HuH-7 (cell line): ENCODE measurements around the gene HCN2.
A peak's percentile ranks its signal among the peaks of the same experiment; 100 is the strongest.
"Not testable (repeated sequence)": the region's sequence is repeated elsewhere in the genome, so short reads cannot be mapped to it uniquely, and the experiment has no call there.

ENCODE experiments used
- DNase-seq: peaks from one replicate; pipeline ENCODE4 v3.0.0; 2011; ENCODE audit warnings: low spot score

Gene HCN2

DNA sequence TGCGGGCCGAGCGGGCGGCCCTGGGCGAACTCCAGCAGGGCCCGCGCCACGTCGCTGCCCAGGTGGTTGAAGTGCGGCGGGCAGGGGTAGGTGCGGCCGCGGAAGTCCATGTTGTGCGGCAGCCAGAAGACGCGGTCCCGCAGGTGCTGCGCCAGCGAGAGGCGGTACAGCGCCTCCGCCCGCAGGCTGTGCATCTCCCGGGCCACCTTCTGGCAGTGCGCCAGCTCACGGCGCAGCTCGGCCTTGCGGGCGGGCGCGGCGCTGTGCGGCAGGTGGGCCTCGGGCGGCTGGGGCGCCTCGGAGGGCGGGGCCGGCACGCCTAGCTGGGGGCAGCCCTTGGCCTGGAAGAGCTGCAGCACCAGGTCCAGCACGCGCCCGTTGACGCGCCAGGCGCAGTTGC lies 31.5 kb downstream of the HCN2 start:
- DNase-seq = not testable (repeated sequence)

DNA sequence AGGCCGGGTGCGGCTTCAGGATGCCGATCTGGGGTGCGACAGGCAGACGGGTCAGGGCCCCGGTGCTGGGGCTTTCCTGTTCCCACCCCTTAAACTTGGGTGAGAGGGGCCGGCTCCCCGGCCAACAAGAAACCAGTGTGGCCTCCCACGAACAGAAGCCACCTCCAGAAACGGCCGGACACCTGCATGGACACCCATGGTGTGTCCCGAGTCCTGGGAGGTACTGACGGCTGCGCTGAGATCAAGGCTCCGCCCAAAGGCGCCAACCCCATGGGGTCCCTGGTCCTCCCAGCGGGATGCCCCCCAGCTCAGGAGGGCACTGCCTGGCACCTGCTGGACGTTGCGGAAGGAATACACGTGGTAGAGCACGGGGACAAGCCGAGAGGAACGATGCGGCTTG lies 32.1 kb downstream of the HCN2 start:
- no peak for DNase-seq

DNA sequence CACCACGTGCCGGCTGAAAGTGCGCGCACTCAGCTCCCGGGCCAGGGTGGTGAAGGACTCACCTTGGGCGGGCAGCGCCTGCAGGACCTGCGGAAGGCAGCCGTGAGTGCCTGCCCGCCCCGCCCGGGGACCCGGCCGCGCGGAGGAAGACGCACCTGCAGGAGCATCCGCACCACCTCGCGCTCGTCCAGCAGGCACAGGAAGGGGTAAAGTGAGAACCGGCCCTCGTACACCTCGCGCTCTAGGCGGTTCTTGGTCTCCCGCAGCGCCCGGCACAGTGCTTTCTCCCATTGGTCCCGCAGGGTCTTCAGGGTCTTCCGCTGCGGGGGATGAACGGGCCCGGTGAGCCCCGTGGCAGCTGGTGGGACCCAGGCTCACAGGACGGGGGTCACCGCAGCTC lies 33.0 kb downstream of the HCN2 start:
- no peak for DNase-seq

DNA sequence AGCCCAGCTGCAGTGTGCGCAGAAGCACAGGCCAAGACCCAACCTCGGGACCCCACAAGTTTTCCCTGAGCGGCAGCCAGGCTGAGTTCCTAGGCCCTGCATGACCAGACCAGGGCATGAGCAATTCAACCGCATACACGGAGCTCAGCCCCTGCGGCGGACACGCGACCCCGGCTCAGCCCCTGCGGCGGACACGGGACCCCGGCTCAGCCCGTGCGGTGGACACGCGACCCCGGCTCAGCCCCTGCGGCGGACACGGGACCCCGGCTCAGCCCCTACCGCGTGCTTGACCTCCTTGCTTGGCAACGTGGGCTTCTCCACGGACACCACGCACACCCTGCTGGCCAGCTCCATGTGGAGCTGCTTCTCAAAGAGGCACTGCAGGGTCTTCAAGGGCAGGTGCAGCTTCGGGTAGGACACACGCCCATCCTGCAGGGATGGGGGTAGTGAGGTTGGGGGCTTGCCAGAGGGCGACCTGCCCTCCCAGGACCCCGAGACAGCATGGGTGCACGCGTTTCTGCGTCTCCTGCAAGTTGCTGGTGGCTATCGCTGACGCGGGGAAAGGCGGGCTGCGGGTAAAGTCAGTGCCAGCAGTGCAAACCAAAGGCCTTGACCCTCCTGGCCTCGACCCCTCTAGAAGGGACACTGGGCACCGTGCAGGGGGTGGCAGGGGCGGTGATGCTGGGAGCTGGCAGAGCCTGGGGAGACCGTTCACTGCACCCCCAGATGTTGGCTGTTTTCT lies 33.7 kb downstream of the HCN2 start:
- no peak for DNase-seq

- DNase-seq = no peak
Observed at GRCh38 chr19:623974-624373, 34.3 kb downstream of the HCN2 start.

DNA sequence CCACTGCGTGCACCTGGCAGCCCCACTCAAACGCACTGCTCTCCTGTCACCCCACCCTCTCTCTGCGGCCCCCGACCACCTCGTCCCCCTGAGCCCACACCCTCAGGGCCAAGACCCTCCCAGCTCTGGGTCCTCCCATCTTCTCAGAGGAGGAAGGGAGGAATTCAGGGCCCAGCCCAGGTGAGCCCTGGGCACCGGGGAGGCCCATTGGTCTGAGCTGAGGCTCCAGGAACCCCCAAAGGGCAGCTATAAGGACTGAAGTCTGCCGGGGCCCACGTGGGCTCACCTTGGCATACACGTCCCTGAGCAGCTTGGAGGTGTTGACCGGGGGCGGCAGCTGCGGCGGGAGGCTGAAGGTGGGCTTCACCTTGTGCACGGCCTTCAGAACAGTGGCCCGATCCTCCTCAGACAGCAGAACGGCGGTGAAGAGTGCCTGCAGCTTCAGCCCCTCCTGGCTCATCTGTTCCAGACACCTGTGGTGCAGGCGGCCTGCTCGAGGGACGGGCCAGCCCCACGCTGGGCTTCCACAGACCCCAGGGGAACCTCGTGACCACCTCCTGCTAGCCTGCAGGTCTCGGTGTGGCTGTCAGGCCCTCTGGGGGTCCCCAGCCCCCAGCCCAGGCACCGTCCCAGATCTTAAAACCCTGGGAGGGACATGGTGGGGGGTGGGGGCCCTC lies 34.9 kb downstream of the HCN2 start:
- no peak for DNase-seq

DNA sequence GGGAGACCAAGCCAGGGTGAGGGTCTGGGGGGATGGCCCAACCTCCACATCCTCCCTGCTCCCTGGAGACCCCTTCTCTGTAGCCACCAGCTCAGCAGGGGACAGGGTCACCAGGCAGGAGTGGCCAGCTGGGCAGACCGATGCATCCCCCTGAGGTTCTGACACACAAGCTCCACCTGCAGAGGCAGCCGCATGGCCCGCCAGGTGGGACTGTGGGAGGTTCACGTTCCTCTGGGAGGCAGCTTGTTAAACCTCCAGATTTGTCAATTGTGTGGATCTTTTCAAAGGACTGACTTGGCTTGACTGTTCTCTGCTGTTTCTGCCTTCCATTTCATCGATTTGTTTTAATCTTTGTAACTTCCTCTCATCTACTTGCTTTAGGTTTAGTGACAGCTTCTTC lies 35.6 kb downstream of the HCN2 start:
- DNase-seq = no peak

GRCh38 chr19:626566-626965 lies 36.9 kb downstream of the HCN2 start:
- DNase-seq = not testable (repeated sequence)

DNA sequence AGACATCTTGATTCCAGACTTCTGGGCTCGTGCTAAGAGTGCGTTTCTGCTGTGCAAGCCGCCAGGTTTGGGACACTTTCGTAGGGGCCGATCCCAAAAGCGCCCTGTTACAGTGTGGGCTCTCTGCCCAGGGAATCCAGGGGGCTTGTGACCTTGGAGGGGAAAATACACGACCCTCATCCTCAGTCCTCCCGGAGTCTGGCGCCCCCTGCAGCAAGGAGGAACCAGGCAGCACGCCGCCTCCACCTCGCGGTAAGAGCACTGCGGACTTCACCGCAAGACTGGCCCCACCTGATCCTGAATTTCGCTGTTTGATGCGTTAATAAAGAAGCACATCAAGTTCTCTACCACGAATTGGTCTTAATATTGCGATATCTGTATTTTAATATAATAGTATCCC lies 38.5 kb downstream of the HCN2 start:
- peak; percentile 40 for DNase-seq

DNA sequence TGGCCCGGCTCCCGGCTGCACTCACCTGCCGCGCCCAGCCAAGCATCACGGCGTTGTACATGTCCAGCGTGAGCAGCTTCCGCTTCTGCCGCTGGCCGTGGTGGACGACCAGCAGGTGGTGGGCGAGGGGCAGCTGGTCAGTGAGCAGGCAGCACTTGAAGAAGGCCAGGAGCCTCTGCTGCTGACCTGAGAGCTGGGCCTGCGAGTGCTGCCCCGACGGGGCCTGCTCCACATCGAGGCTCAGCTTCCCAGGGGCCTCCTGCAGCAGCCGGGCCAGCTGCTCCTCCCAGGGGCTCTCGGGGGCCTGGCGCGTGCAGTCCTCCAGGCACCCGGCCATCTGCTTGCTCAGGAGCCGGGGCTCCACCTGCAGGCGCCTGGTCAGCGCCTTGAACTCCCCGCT lies 39.8 kb downstream of the HCN2 start:
- DNase-seq = not testable (repeated sequence)

- DNase-seq = no peak
Observed at GRCh38 chr19:629961-630714, 40.5 kb downstream of the HCN2 start.

GRCh38 chr19:632579-633067 lies 42.9 kb downstream of the HCN2 start:
- DNase-seq = peak; percentile 71

GRCh38 chr19:633068-633785 lies 43.5 kb downstream of the HCN2 start, which contains the start of gene POLRMT:
POLRMT (minus strand) TSS chr19:633537; CDS start chr19:633512, 25 bp downstream.
- DNase-seq = peak; percentile 100

DNA sequence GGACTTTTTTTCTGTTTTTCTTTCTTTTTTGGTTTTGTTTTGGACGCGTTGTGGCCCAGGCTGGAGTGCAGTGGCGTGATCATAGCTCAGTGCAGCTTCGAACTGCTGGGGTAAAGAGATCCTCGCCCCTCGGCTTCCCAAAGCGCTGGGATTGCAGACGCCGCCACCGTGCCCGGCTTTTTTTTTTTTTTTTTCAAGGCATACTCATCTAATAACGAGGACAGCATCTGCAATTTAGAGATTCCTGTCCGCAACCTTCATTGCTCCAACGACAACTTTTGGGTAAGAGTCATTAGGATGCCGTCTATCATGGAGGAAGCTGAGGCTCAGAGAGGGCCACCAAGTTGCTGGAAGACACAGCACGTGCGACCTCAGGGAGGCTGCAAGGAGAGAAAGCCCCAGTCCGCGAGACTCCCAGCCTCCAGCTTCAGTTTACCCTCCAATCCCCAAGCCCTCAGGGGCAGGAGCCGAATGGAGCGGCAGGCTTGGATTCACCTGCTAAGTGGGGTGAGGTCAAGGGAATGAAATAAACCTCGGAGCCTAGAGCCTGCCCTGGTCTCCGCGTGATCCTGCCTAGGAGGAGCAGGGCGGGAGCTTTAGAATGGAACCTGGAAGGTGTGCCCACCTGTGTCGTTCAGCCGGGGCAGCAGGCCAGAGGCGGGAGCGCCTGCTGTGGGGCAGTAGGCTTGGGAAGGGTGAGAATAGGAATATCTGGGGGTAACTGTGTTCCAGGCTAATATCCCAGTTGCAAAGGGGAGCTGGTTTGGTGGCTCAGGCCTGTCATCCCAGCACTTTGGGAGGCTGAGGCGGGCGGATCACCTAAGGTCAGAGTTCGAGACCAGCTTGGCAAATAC lies 44.3 kb downstream of the HCN2 start:
- DNase-seq = no peak

- DNase-seq = no peak
Observed at GRCh38 chr19:634975-635652, 45.4 kb downstream of the HCN2 start.

GRCh38 chr19:638906-639252 lies 49.2 kb downstream of the HCN2 start:
- no peak for DNase-seq

GRCh38 chr19:639253-640160 lies 49.8 kb downstream of the HCN2 start, which contains the start of gene FGF22:
FGF22 (plus strand) TSS chr19:639879; CDS start chr19:639926, 47 bp downstream.
- peak; percentile 94 for DNase-seq

DNA sequence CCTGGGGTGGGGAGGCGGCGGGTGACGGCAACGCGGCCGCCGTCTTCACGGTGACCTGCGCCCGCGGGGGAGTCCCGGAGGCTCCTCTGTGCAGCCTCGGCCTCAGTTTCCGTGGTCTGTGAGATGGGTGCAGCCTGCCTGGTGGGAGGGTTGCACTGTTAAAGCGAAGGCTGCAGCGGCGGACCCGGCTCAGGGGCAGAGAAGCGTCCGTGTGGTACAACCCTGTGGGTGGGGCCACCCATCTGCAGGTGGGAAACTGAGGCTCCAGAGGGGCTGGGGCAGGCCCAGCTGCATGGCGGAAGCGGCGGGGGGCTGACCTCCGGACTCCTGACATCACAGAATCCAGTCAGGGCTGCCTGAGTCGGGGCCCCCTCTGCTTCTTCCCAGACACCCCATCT lies 50.5 kb downstream of the HCN2 start:
- no peak for DNase-seq

DNA sequence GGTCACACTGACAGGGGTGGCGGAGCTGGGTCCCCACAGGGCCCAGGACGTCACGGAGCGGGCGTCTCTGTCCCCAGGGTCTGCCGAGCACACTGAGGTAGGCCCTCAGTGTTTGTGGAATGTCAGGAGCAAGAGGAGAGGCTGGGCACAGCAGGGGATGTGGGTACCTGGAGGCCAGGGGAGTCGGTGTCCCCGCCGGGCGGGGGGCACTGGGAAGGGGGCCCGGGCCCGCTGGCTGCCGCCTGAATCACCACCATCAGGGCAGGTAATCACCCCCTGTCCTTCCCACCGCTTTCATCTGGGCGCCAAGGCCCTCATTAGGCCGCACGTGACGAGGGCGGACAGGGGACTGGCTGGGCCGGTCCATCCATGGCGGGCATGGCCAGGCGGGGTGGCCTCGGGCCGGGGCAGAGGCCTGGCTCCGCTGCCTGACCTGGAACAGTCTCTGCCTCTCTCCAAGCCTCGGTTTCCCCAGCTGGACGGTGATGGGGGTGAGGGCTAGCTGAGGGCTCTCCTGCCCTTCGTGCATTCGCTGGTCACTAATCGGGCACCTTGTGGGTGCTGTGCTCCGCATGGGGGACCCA lies 51.0 kb downstream of the HCN2 start:
- DNase-seq = no peak
